ENCODE measurements around the gene OR6T1.

Gene OR6T1, protein sequence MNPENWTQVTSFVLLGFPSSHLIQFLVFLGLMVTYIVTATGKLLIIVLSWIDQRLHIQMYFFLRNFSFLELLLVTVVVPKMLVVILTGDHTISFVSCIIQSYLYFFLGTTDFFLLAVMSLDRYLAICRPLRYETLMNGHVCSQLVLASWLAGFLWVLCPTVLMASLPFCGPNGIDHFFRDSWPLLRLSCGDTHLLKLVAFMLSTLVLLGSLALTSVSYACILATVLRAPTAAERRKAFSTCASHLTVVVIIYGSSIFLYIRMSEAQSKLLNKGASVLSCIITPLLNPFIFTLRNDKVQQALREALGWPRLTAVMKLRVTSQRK

GRCh38 chr11:123943738-123944137 is at the start of gene OR6T1:
OR6T1 (minus strand) TSS chr11:123943838; CDS start chr11:123943838, 0 bp downstream.
- DNase-seq = no peak

DNA sequence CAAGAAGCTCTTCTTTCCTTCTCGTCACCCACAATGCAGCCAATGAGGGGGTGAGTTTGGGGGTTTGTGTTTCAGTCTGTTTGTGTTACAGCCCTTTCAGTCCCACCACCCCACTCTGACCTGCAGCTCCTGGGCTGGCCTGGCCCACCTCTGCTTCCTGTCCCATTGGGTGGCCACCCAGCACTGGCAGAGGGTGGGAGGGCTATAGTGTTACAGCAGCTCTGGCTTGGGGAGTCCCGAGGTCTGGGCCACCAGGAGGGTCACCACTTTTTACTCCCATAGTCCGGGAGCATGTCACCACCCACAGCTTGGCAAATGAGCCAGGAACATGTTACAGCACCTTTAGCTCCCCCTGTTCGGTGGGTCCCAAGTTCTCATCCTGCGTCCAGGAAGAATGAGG is 35.7 kb upstream of the OR6T1 start:
- DNase-seq = no peak

GRCh38 chr11:123977731-123978347 is 34.2 kb upstream of the OR6T1 start, which contains the start of gene OR10S1:
OR10S1 (minus strand) TSS chr11:123977781; CDS start chr11:123977664, 117 bp downstream.
- DNase-seq = no peak

DNA sequence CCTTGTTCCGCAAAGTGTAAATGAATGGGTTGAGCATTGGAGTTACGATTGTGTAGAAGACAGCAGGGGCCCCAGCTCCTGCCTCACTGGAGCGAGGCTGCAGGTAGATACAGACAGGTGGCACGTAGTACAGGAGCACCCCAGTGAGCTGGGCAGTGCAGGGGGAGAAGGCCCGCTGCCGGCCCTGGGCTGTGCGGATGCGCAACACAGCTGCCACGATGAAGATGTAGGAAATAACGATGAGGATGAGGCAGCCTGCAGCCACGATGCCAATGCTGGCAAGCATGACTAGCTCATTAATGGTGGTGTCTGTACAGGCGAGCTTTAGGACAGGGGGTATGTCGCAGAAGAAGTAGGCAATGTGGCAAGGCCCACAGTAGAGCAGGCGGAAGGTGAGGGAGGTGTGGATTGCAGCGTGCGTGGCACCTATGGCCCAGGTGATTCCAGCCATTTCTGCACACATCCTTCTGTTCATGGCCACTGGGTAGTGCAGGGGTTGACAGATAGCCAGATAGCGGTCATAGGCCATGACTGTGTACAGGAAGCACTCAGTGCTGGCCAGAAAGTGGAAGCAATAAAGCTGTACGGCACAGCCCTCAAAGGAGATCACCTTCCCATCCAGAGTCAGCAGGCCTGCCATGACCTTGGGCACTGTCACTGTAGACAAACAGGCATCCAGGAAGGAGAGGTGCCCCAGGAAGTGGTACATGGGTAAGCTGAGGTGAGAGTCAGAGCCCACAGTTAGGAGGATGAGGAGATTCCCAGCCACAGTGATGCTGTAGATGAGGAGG is 33.3 kb upstream of the OR6T1 start:
- DNase-seq = no peak

DNA sequence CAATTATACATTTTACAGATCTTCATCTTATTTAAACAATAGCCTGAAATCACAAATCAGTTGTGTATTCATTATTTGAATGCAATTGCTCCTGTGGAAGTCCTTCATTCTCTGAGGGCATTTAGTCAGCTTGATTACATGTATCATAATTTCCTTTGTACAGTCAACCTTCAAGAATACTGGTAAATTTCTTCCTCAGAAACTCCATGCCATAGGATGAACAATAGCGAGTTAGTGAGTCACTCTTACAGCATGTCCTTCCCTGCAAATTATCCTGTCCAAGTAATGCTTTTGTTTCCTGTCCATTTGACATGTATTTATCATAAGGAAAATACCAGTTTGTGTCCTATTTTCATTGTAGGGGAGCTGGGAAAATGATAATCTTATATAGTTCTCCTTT is 30.2 kb upstream of the OR6T1 start:
- DNase-seq = no peak

GRCh38 chr11:123956752-123957151 is 13.1 kb upstream of the OR6T1 start:
- DNase-seq = no peak

DNA sequence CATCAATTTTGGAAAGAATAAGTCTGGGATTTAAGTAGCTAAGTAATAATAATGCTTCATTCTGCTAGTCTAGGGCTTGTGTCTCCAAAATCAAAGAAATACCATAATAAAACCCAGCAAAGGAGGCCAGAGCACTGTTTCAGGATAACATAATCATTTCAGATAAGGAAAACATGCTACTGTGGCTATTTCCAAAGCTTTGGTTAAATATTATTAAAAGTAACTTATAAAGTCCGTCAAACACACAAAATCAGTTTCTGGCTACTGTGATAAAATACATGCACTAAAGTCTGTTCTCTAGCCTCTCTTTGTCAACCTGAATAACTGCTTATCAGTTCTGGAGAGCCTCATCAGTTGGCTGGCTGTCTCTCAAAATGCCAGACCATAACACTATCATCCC is 1.5 kb upstream of the OR6T1 start:
- no peak for DNase-seq

- no peak for DNase-seq
Measured at GRCh38 chr11:123942413-123942812, 1.2 kb downstream of the OR6T1 start.

DNA sequence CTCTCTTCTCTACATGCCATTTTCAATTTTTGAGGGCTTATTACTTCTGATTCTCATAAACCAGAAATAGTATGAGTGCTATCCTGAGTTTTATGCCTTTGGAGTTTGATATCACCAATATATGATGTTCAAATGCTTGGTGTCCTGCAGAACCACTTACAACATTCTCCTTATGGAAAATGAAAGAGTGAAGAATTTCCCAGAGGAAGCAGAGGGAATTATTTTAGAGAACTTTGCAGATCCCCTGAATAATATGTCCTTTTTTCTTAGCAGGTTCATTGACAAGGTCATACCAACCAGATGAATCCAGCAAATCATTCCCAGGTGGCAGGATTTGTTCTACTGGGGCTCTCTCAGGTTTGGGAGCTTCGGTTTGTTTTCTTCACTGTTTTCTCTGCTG is 4.3 kb downstream of the OR6T1 start, which contains the start of gene OR4D5:
Gene OR4D5, plus strand, starts transcription at position 301 of the 400 bp plus-strand sequence. Its CDS starts 0 bp downstream, at position 301.
- no peak for DNase-seq

DNA sequence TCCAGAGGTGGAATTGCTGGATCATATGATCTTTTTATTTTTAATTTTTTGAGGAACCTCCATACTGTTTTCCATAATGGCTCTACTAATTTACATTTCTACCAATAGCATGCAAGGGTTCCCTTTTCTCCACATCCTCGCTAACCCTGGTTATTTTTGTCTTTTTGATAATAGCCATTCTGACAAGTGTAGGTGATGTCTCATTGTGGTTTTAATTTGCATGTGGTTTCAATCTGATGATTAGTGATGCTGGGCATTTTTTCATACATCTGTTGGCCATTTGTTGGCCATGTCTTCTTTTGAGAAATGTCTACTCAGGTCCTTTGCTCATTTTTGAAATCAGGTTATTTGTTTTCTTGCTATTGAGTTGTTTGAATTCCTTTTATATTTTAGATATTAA is 19.6 kb downstream of the OR6T1 start:
- no peak for DNase-seq

DNA sequence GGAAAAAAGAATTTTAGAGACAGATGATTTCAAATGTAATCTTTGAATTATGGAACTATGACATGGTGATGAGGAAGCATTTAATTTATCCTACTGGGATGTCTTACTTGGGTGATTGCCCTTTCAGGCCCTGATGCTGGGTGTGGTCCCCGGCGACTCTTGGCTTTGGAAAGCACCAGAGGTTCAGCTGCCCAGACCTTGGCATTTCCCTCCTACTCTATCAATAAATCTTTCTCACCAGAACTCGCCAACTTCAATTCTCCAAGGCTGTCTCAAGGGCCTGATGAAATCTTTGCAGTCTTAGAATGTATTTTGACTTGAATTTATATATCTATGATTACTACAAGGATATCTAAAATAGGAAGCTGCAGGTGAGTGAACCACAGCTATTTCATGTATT is 22.7 kb downstream of the OR6T1 start:
- no peak for DNase-seq

- no peak for DNase-seq
Measured at GRCh38 chr11:123905826-123906225, 37.8 kb downstream of the OR6T1 start.

DNA sequence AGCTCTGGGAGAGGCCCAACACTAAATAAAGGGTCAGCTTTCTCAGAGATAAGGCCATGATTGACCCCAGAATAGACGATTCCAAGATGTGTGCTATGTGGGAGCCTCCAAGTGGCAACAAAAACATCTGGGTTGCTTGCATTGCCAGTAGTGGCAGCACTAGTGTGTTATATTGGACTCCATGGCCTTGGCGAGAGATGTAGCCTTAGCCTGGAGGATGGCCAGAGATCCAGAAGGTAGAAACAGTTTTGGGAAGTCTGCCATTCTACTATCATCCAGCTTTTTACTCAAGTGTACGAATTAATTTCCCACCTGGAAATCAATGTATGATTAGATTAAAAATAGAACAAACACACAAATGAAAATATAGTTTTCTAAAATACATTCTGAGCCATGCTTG is 38.7 kb downstream of the OR6T1 start:
- DNase-seq = no peak

- no peak for DNase-seq
Measured at GRCh38 chr11:123903932-123904331, 39.7 kb downstream of the OR6T1 start.

DNA sequence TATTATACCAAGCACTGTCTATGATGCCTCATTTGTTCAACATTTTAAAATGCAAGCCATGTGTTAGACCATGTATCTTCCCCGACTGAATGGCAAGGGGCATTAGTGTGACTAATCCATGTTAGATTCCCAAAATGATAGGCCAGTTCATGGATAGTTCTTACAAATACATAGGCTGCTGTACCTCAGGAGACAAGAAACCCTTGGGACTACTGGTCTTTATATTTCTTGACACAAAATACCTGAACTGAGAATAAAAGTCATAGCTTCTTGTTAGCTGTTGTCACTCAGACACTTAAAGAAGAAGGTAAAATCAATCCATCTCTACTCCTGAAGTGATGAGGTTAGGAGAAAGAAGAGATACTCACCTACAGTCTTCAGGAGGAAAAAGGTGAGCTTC is 41.8 kb downstream of the OR6T1 start, which contains the start of gene OR8D4:
Gene OR8D4, plus strand, starts transcription at position 301 of the 400 bp plus-strand sequence. CDS start 4,265 bp downstream, outside the sequence.
- no peak for DNase-seq

DNA sequence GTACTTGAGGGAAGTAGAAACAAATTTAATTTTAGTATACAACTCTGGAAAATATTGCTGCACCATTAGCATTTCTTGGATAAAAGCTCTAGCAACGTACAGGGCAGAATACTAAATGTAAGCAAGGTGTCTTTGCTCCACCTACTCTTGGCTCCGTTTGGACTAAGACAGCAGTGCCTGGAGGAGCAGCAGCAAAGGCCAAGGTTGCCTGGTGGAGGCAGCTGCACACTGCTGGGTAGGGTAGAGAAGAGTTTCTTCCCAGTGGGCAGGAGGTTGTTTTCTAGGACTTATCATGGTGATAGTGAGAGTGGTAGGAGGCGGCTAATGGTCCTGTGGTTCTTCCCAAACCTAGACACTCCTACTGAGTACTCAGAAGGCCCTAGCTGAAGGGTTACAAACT is 43.8 kb downstream of the OR6T1 start:
- no peak for DNase-seq

Data from activated CD4-positive, alpha-beta T cell treated with anti-CD3 and anti-CD28 coated beads, Interleukin-2, amount 50 U/mL, for 48 hours (primary cell).